Measurements from ENCODE around the gene SERPINE3. TPM values are rescaled to one million over a fixed set of nuclear protein-coding genes. Genes with fewer than 3 reads are reported as not detected.

SERPINE3 gene
- total and polyA plus RNA-seq, 10 donors: 0.38 TPM; not detected in 9

GRCh38 chr13:51333826-51334225 lies 5.7 kb upstream of the SERPINE3 start:
- Histone ChIP-seq H3K27me3 (replicated peaks in 1 of 7) (no peaks in the 10 kb centered on the region), H3K9me3 (no peaks in the 10 kb centered on the region), H3K36me3 (no peaks in the 10 kb centered on the region), H3K27ac (no peak overlapping the region), H3K4me1 (peaks cover 0 to 11% (median 1%) of the 10 kb centered on the region in 6 donors), H3K4me3 (no peak overlapping the region)
- no peak for DNase-seq
- intact Hi-C loops (cut with DNase I; ENCODE audit: low total_unique reads): no loop called here
- no peak for TF ChIP-seq POLR2AphosphoS5 (IDR thresholded peaks at IDR 0.05)
- no peak for TF ChIP-seq POLR2A (IDR thresholded peaks at IDR 0.05)
- no peak for TF ChIP-seq CTCF (IDR thresholded peaks at IDR 0.05 in 8 of 11, conservative IDR thresholded peaks at IDR 0.05 in 3 of 11)

DNA sequence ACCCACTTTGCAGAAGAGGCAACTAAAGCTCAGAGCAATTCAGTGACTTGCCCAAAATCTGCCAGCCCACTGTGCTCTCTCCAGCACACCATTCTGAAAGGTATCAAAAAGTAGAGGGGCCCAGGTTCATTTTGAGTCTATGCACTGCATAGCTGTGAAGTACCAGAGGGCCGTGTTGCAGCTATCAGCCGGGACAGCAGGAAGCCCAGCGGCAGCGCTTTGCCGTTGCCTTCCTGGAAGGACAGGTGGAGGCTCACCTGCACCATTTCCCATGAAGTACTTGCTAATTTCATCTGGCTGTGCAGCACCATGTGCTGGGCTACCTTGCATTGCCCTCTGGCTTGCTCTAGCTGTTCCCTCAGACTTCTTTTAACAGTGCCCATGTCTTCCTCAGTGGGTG lies 2.7 kb upstream of the SERPINE3 start:
- TF ChIP-seq POLR2A (IDR thresholded peaks at IDR 0.05): no peak
- H3K36me3 ChIP-seq: no peaks in the 10 kb centered on the region
- no peak overlapping the region for H3K4me3 ChIP-seq
- WGBS, 5 donors: 85 to 100% (median 86%) methylated on average over 3 to 5 of the region's 5 CpGs
- intact Hi-C loops (cut with DNase I; ENCODE audit: low total_unique reads): no loop called here
- no peak overlapping the region for H3K27ac ChIP-seq
- no peaks in the 10 kb centered on the region for H3K9me3 ChIP-seq
- H3K4me1 ChIP-seq: no peaks in the 10 kb centered on the region
- no peaks in the 10 kb centered on the region for H3K27me3 ChIP-seq (replicated peaks in 1 of 7)
- no peak for DNase-seq

GRCh38 chr13:51339952-51340732 lies 651 bp downstream of the SERPINE3 start:
- no peak for TF ChIP-seq POLR2A (IDR thresholded peaks at IDR 0.05)
- no peak for TF ChIP-seq POLR2AphosphoS5 (IDR thresholded peaks at IDR 0.05)
- no peak for TF ChIP-seq CTCF (IDR thresholded peaks at IDR 0.05 in 8 of 11, conservative IDR thresholded peaks at IDR 0.05 in 3 of 11)
- no peaks in the 10 kb centered on the region for H3K9me3 ChIP-seq
- no peaks in the 10 kb centered on the region for H3K36me3 ChIP-seq
- no peak overlapping the region for H3K4me3 ChIP-seq
- H3K4me1 ChIP-seq: no peaks in the 10 kb centered on the region
- 63 to 85% (median 75%) methylated on average over 4 of the region's 4 CpGs for WGBS, 5 donors
- H3K27me3 ChIP-seq (replicated peaks in 1 of 7): no peaks in the 10 kb centered on the region
- no peak for DNase-seq
- no peak overlapping the region for H3K27ac ChIP-seq
- intact Hi-C loops (cut with DNase I; ENCODE audit: low total_unique reads): no loop called here

GRCh38 chr13:51341232-51341631 lies 1.7 kb downstream of the SERPINE3 start:
- H3K36me3 ChIP-seq: no peaks in the 10 kb centered on the region
- no peaks in the 10 kb centered on the region for H3K27me3 ChIP-seq (replicated peaks in 1 of 7)

DNA sequence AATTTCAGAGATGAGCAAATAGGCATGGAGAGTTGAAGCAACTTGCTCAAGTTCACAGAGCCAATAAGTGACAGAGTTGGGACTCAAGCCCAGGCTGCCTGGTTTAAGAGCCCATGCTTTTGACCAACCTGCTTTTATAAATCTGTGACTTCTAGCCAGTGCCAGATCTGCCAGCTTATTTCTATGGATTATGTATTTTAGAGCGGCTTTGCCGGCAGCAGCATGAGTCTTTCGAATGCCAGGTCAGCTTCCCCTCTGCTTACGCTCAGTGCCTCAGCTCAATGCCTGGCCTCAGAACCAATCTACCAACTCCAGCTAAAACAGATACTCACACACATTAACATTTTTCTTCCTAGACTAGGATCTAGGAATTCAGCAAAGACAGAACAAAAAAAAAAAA lies 2.3 kb downstream of the SERPINE3 start:
- no peaks in the 10 kb centered on the region for H3K27me3 ChIP-seq (replicated peaks in 1 of 7)
- no peak overlapping the region for H3K4me3 ChIP-seq
- no peaks in the 10 kb centered on the region for H3K36me3 ChIP-seq
- no peak for DNase-seq
- no peak overlapping the region for H3K27ac ChIP-seq
- intact Hi-C loops (cut with DNase I; ENCODE audit: low total_unique reads): no loop called here
- H3K9me3 ChIP-seq: no peaks in the 10 kb centered on the region
- 96 to 99% (median 99%) methylated on average over 4 of the region's 4 CpGs for WGBS, 5 donors
- TF ChIP-seq CTCF (IDR thresholded peaks at IDR 0.05 in 8 of 11, conservative IDR thresholded peaks at IDR 0.05 in 3 of 11) (no peak), POLR2AphosphoS5 (IDR thresholded peaks at IDR 0.05) (no peak), POLR2A (IDR thresholded peaks at IDR 0.05) (no peak)
- H3K4me1 ChIP-seq: no peaks in the 10 kb centered on the region

More at GRCh38 chr13:51341232-51341631, 1.7 kb downstream of the SERPINE3 start:
- 72 to 85% (median 83%) methylated on average over 2 of the region's 2 CpGs for WGBS, 5 donors
- Histone ChIP-seq H3K9me3 (no peaks in the 10 kb centered on the region), H3K4me3 (no peak overlapping the region), H3K27ac (no peak overlapping the region), H3K4me1 (no peaks in the 10 kb centered on the region)
- intact Hi-C loops (cut with DNase I; ENCODE audit: low total_unique reads): no loop called here
- no peak for TF ChIP-seq POLR2AphosphoS5 (IDR thresholded peaks at IDR 0.05)
- no peak for TF ChIP-seq POLR2A (IDR thresholded peaks at IDR 0.05)
- DNase-seq: no peak
